GM12878 (cell line): Measurements from ENCODE around the gene MUC12.

ENCODE experiments used
- CTCF ChIP-seq, 3 experiments: IDR thresholded peaks in 2 of 3; conservative IDR thresholded peaks in 1 of 3; 2 replicates each; pipeline ENCODE4 v1.5.1; 2011; ENCODE audit warnings: low read depth in 3 of 3, low read length in 3 of 3, mild to moderate bottlenecking in 3 of 3, control low read depth in 2 of 3, moderate library complexity in 2 of 3, inconsistent platforms in 1 of 3, mixed read lengths in 1 of 3; ENCODE audit not compliant: control insufficient read depth in 2 of 3, insufficient read depth in 1 of 3; ENCODE audit errors: extremely low read depth in 1 of 3
- EZH2 ChIP-seq: IDR thresholded peaks from 2 replicates; pipeline ENCODE4 v1.6.1; 2012; ENCODE audit warnings: low read depth, mild to moderate bottlenecking, control low read depth, inconsistent platforms, low read length, borderline replicate concordance; ENCODE audit not compliant: control insufficient read depth
- FOXM1 ChIP-seq: IDR thresholded peaks from 2 replicates; pipeline ENCODE4 v1.6.1; 2012; ENCODE audit warnings: low read depth, mild to moderate bottlenecking, inconsistent platforms, low read length, moderate library complexity
- HDGF ChIP-seq: fragments of 450-650 bp; IDR thresholded peaks from 2 replicates; pipeline ENCODE4 v1.6.1; 2016; ENCODE audit warnings: antibody characterized with exemption
- KAT2A ChIP-seq: conservative IDR thresholded peaks from 2 replicates; pipeline ENCODE4 v1.6.1; 2011; ENCODE audit warnings: low read depth, low read length; ENCODE audit not compliant: control insufficient read depth
- NR2C1 ChIP-seq: fragments of 450-650 bp; IDR thresholded peaks from 2 replicates; pipeline ENCODE4 v1.6.1; 2017; ENCODE audit warnings: antibody characterized with exemption, mild to moderate bottlenecking, moderate library complexity
- NR2C2 ChIP-seq: IDR thresholded peaks from 2 replicates; pipeline ENCODE4 v1.6.1; 2011; ENCODE audit warnings: borderline replicate concordance, low read depth; ENCODE audit not compliant: control insufficient read depth, insufficient read length
- POLR2A ChIP-seq: IDR thresholded peaks from 2 replicates; pipeline ENCODE4 v1.6.1; 2011; ENCODE audit warnings: low read depth, mild to moderate bottlenecking, low read length
- POLR2AphosphoS5 ChIP-seq: IDR thresholded peaks from 2 replicates; pipeline ENCODE4 v1.6.1; 2011; ENCODE audit warnings: mild to moderate bottlenecking, low read length, inconsistent platforms
- SIN3A ChIP-seq: IDR thresholded peaks from 2 replicates; pipeline ENCODE4 v1.6.1; 2012; ENCODE audit warnings: low read depth, low read length, improper control_type of control experiment
- USF1 ChIP-seq: IDR thresholded peaks from 2 replicates; pipeline ENCODE4 v1.6.1; 2011; ENCODE audit warnings: borderline replicate concordance, low read depth, mild to moderate bottlenecking, moderate library complexity, mixed read lengths, low read length; ENCODE audit not compliant: insufficient read depth; ENCODE audit errors: extremely low read length
- ZNF622 ChIP-seq: fragments of 450-650 bp; IDR thresholded peaks from 2 replicates; pipeline ENCODE4 v1.6.1; 2017; ENCODE audit warnings: mild to moderate bottlenecking, inconsistent platforms
- TF ChIP-seq, protein P1 (sequence below): fragments of 450-650 bp; formaldehyde crosslinking; IDR thresholded peaks from 2 replicates; pipeline ENCODE4 v1.5.0; 2022; ENCODE audit warnings: mild to moderate bottlenecking, missing genetic modification characterization
- TF ChIP-seq, protein P2 (sequence below): IDR thresholded peaks from 2 replicates; pipeline ENCODE4 v1.6.1; 2011; ENCODE audit warnings: low read depth, low read length, improper control_type of control experiment, borderline replicate concordance

GRCh38 chr7:100959894-100960293 lies 9.5 kb upstream of the MUC12 start:
- TF ChIP-seq ZNF622 (no peak), POLR2A (no peak), USF1 (no peak), FOXM1 (no peak), NR2C1 (no peak), EZH2 (no peak), CTCF (IDR thresholded peaks at IDR 0.05 in 2 of 3, conservative IDR thresholded peaks at IDR 0.05 in 1 of 3; ENCODE audit: control insufficient read depth in 2 of 3, extremely low read depth in 1 of 3, insufficient read depth in 1 of 3, low read depth in 3 of 3, low read length in 3 of 3) (no peak), POLR2AphosphoS5 (no peak), HDGF (no peak), NR2C2 (no peak), SIN3A (no peak), KAT2A (no peak)
- TF ChIP-seq, protein P1, sequence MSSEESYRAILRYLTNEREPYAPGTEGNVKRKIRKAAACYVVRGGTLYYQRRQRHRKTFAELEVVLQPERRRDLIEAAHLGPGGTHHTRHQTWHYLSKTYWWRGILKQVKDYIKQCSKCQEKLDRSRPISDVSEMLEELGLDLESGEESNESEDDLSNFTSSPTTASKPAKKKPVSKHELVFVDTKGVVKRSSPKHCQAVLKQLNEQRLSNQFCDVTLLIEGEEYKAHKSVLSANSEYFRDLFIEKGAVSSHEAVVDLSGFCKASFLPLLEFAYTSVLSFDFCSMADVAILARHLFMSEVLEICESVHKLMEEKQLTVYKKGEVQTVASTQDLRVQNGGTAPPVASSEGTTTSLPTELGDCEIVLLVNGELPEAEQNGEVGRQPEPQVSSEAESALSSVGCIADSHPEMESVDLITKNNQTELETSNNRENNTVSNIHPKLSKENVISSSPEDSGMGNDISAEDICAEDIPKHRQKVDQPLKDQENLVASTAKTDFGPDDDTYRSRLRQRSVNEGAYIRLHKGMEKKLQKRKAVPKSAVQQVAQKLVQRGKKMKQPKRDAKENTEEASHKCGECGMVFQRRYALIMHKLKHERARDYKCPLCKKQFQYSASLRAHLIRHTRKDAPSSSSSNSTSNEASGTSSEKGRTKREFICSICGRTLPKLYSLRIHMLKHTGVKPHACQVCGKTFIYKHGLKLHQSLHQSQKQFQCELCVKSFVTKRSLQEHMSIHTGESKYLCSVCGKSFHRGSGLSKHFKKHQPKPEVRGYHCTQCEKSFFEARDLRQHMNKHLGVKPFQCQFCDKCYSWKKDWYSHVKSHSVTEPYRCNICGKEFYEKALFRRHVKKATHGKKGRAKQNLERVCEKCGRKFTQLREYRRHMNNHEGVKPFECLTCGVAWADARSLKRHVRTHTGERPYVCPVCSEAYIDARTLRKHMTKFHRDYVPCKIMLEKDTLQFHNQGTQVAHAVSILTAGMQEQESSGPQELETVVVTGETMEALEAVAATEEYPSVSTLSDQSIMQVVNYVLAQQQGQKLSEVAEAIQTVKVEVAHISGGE = no peak
- TF ChIP-seq, protein P2, sequence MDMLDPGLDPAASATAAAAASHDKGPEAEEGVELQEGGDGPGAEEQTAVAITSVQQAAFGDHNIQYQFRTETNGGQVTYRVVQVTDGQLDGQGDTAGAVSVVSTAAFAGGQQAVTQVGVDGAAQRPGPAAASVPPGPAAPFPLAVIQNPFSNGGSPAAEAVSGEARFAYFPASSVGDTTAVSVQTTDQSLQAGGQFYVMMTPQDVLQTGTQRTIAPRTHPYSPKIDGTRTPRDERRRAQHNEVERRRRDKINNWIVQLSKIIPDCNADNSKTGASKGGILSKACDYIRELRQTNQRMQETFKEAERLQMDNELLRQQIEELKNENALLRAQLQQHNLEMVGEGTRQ = no peak
